SK-N-SH treated with all-trans-retinoic acid at 6 μM for 48 hours (cell line): ENCODE results near the gene ALPG.
"Not testable (repeated sequence)": the region's sequence is repeated elsewhere in the genome, so short reads cannot be mapped to it uniquely, and the experiment has no call there.

Source experiments
- ATAC-seq: fragments of 200-7000 bp; cut with Tn5 transposase; 3 replicates; pipeline ENCODE4 v1.9.1; 2020; ENCODE audit warnings: mild to moderate bottlenecking, moderate library complexity
- ARNTL ChIP-seq: fragments of 450-650 bp; formaldehyde crosslinking; IDR thresholded peaks from 2 replicates; pipeline ENCODE4 v1.5.0; 2020; ENCODE audit warnings: low read depth, mild to moderate bottlenecking, moderate library complexity, borderline replicate concordance
- BACH2 ChIP-seq: fragments of 250-450 bp; sonication (Bioruptor Pico); IDR thresholded peaks from 2 replicates; pipeline ENCODE4 v1.9.0; 2021; ENCODE audit warnings: mild to moderate bottlenecking, borderline replicate concordance
- CSDC2 ChIP-seq: fragments of 250-450 bp; sonication (Bioruptor Pico); IDR thresholded peaks from 2 replicates; pipeline ENCODE4 v1.5.0; 2020; ENCODE audit warnings: mild to moderate bottlenecking, moderate library complexity
- ESRRG ChIP-seq: fragments of 250-450 bp; sonication (Bioruptor Pico); IDR thresholded peaks from 2 replicates; pipeline ENCODE4 v1.6.1; 2021; ENCODE audit warnings: mild to moderate bottlenecking
- GLIS3 ChIP-seq: fragments of 250-450 bp; sonication (Bioruptor Pico); IDR thresholded peaks from 2 replicates; pipeline ENCODE4 v1.5.0; 2020; ENCODE audit warnings: mild to moderate bottlenecking, moderate library complexity
- ISL1 ChIP-seq: fragments of 250-450 bp; sonication (Bioruptor Pico); IDR thresholded peaks from 2 replicates; pipeline ENCODE4 v2.1.2; 2022; ENCODE audit warnings: mild to moderate bottlenecking, moderate library complexity
- RARB ChIP-seq: fragments of 250-450 bp; sonication (Bioruptor Pico); IDR thresholded peaks from 2 replicates; pipeline ENCODE4 v1.8.0; 2021; ENCODE audit warnings: mild to moderate bottlenecking, moderate library complexity
- SNAI2 ChIP-seq: fragments of 250-450 bp; sonication (Bioruptor Pico); IDR thresholded peaks from 2 replicates; pipeline ENCODE4 v1.5.0; 2020; ENCODE audit warnings: mild to moderate bottlenecking, moderate library complexity
- TCF4 ChIP-seq: fragments of 250-450 bp; sonication (Bioruptor Pico); IDR thresholded peaks from 2 replicates; pipeline ENCODE4 v1.8.0; 2021; ENCODE audit warnings: mild to moderate bottlenecking, moderate library complexity, borderline replicate concordance
- TOX ChIP-seq: fragments of 250-450 bp; sonication (Bioruptor Pico); IDR thresholded peaks from 2 replicates; pipeline ENCODE4 v1.8.0; 2021; ENCODE audit warnings: mild to moderate bottlenecking, moderate library complexity, borderline replicate concordance
- ZC3H10 ChIP-seq: fragments of 250-450 bp; sonication (Bioruptor Pico); IDR thresholded peaks from 2 replicates; pipeline ENCODE4 v1.5.1; 2021; ENCODE audit warnings: mild to moderate bottlenecking, moderate library complexity
- ZFP30 ChIP-seq: fragments of 450-650 bp; formaldehyde crosslinking; IDR thresholded peaks from 2 replicates; pipeline ENCODE4 v1.5.0; 2022; ENCODE audit warnings: mild to moderate bottlenecking, moderate library complexity
- ZNF565 ChIP-seq: fragments of 450-650 bp; formaldehyde crosslinking; conservative IDR thresholded peaks from 2 replicates; pipeline ENCODE4 v1.5.0; 2020; ENCODE audit warnings: low read depth, mild to moderate bottlenecking, moderate library complexity
- ZNF70 ChIP-seq: fragments of 450-650 bp; formaldehyde crosslinking; IDR thresholded peaks from 2 replicates; pipeline ENCODE4 v1.5.0; 2020; ENCODE audit warnings: mild to moderate bottlenecking, moderate library complexity
- TF ChIP-seq, protein P1 (sequence below): fragments of 250-450 bp; sonication (Bioruptor Pico); IDR thresholded peaks from 2 replicates; pipeline ENCODE4 v1.5.0; 2020; ENCODE audit warnings: mild to moderate bottlenecking, moderate library complexity
- TF ChIP-seq, protein P2 (sequence below): fragments of 250-450 bp; sonication (Bioruptor Pico); IDR thresholded peaks from 2 replicates; pipeline ENCODE4 v1.8.0; 2020; ENCODE audit warnings: mild to moderate bottlenecking, moderate library complexity, borderline replicate concordance
- TF ChIP-seq, protein P3 (sequence below): fragments of 250-450 bp; sonication (Bioruptor Pico); IDR thresholded peaks from 2 replicates; pipeline ENCODE4 v1.5.1; 2020; ENCODE audit warnings: low read depth, mild to moderate bottlenecking, moderate library complexity
- TF ChIP-seq, protein P4 (sequence below): fragments of 250-450 bp; sonication (Bioruptor Pico); IDR thresholded peaks from 2 replicates; pipeline ENCODE4 v1.8.0; 2021; ENCODE audit warnings: low read depth, mild to moderate bottlenecking, moderate library complexity, borderline replicate concordance

Gene ALPG

DNA sequence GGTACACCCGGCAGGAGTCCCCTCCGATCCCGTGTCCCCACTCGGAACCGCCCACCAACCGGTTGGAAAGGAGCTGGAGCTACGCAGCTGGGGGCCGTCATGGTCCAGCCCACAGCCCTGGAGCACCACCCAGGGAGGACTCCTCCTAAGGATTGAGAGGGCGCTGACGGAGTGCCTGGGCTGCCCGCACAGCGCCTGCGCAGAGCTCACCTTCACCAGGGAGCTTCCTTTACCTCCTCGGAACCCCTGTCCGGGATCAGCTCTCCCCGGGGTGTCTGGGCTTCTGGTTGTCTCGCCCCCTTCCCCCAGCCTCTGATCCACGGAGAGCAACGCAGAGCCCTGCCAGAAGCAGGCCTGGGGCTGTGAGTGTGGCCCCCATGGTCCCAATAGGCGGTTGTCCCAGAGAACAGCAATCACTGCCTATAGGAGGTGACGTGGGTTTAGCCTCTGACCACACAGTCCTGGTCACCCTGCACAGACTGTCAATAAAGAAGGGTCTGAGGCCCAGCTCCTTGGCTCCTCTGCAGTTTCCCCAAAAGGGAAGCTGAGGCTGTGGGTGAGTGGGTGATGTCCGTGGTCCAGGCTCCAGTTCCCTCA, 14.6 kb downstream of the ALPG start:
- TF ChIP-seq ZNF565 (CRISPR knock-in tag) (no peak), BACH2 (CRISPR knock-in tag) (no peak), TOX (CRISPR knock-in tag) (no peak), ISL1 (no peak), TCF4 (no peak), RARB (CRISPR knock-in tag) (no peak), ZNF70 (CRISPR knock-in tag) (no peak), ESRRG (CRISPR knock-in tag) (no peak)
- TF ChIP-seq, protein P1, sequence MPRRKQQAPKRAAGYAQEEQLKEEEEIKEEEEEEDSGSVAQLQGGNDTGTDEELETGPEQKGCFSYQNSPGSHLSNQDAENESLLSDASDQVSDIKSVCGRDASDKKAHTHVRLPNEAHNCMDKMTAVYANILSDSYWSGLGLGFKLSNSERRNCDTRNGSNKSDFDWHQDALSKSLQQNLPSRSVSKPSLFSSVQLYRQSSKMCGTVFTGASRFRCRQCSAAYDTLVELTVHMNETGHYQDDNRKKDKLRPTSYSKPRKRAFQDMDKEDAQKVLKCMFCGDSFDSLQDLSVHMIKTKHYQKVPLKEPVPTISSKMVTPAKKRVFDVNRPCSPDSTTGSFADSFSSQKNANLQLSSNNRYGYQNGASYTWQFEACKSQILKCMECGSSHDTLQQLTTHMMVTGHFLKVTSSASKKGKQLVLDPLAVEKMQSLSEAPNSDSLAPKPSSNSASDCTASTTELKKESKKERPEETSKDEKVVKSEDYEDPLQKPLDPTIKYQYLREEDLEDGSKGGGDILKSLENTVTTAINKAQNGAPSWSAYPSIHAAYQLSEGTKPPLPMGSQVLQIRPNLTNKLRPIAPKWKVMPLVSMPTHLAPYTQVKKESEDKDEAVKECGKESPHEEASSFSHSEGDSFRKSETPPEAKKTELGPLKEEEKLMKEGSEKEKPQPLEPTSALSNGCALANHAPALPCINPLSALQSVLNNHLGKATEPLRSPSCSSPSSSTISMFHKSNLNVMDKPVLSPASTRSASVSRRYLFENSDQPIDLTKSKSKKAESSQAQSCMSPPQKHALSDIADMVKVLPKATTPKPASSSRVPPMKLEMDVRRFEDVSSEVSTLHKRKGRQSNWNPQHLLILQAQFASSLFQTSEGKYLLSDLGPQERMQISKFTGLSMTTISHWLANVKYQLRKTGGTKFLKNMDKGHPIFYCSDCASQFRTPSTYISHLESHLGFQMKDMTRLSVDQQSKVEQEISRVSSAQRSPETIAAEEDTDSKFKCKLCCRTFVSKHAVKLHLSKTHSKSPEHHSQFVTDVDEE: no peak
- TF ChIP-seq, protein P2, sequence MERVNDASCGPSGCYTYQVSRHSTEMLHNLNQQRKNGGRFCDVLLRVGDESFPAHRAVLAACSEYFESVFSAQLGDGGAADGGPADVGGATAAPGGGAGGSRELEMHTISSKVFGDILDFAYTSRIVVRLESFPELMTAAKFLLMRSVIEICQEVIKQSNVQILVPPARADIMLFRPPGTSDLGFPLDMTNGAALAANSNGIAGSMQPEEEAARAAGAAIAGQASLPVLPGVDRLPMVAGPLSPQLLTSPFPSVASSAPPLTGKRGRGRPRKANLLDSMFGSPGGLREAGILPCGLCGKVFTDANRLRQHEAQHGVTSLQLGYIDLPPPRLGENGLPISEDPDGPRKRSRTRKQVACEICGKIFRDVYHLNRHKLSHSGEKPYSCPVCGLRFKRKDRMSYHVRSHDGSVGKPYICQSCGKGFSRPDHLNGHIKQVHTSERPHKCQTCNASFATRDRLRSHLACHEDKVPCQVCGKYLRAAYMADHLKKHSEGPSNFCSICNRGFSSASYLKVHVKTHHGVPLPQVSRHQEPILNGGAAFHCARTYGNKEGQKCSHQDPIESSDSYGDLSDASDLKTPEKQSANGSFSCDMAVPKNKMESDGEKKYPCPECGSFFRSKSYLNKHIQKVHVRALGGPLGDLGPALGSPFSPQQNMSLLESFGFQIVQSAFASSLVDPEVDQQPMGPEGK (CRISPR knock-in tag): no peak
- TF ChIP-seq, protein P3, sequence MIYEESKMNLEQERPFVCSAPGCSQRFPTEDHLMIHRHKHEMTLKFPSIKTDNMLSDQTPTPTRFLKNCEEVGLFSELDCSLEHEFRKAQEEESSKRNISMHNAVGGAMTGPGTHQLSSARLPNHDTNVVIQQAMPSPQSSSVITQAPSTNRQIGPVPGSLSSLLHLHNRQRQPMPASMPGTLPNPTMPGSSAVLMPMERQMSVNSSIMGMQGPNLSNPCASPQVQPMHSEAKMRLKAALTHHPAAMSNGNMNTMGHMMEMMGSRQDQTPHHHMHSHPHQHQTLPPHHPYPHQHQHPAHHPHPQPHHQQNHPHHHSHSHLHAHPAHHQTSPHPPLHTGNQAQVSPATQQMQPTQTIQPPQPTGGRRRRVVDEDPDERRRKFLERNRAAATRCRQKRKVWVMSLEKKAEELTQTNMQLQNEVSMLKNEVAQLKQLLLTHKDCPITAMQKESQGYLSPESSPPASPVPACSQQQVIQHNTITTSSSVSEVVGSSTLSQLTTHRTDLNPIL (CRISPR knock-in tag): no peak
- no peak for ATAC-seq

DNA sequence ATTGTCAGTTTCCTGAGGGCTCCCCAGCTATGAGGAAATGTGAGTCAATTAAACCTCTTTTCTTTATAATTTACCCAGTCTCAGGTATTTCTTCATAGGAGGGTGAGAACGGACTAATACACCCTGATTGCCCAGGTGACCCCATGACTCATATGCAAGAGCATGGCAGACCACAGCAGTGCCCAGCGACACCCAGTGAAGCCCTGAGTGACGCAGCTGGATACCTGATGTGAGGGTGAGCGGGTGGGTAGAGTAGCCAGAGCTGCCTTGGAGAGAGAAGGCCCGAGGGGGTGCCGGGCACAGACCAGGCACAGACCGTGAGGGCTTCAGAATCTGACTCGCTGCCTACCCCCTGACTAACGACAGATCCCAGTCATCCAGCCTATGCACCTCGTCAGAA, 15.4 kb downstream of the ALPG start:
- ATAC-seq: no peak

DNA sequence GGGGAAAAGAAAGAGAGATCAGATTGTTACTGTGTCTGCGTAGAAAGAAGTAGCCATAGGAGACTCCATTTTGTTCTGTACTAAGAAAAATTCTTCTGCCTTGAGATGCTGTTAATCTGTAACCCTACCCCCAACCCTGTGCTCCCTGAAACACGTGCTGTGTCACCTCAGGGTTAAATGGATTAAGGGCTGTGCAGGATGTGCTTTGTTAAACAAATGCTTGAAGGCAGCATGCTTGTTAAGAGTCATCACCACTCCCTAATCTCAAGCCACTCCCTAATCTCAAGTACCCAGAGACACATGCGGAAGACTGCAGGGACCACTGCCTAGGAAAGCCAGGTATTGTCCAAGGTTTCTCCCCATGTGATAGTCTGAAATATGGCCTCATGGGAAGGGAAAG, 16.4 kb downstream of the ALPG start:
- ATAC-seq: not testable (repeated sequence)

More for the DNA sequence above, 15.4 kb downstream of the ALPG start:
- TF ChIP-seq ZNF70 (CRISPR knock-in tag): no peak

DNA sequence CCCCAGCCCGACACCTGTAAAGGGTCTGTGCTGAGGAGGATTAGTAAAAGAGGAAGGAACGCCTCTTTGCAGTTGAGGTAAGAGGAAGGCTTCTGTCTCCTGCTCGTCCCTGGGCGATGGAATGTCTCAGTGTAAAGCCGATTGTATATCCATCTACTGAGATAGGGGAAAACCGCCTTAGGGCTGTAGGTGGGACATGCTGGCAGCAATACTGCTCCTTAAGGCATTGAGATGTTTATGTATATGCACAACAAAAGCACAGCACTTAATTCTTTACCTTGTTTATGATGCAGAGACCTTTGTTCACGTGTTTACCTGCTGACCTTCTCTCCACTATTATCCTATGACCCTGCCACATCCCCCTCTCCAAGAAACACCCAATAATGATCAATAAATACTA, 16.8 kb downstream of the ALPG start:
- not testable (repeated sequence) for ATAC-seq

DNA sequence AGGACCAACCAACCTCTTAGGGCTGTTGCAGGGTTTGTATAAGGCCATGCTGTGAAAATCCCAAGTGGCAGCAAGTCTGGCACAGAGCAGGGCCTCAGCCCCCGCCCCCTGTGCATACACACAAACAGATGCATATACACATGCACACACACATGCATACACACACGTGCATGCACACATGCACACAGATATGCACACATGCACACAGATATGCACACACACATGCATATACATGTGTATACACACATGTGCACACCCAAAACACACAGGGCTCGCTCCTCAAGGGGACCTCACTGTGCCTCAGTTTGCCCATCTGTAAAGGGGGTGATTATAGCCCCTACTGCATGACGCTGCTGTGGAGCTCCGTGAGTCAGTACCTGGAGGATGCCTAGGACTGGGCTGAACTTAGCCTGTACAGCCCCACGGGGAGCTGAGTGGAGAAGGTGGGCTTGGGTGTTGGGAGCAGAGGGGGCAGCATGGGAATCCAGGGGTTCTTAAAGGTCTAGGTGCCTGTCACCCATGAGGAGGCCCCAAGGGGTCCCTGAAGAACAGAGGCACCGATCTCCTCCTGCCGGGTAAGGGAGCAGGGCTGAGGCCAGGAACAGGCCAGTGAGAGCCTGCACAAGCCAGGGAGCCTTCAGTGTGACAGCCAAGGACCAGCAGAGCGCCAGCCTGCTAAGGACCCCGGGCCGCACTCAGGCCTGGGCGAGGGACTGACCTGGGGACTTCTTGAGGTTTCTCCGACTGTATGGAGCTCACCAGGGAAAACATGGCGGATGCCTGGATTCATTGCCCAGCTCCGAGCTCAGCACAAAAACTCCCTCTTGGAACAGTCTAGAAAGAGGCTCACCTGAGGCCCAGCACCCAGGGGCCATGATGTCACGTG, 25.3 kb downstream of the ALPG start:
- TF ChIP-seq, protein P2 (CRISPR knock-in tag): no peak
- no peak for TF ChIP-seq SNAI2 (CRISPR knock-in tag)
- TF ChIP-seq CSDC2 (CRISPR knock-in tag): no peak
- TF ChIP-seq ESRRG (CRISPR knock-in tag): no peak
- TF ChIP-seq ARNTL (CRISPR knock-in tag): no peak
- no peak for TF ChIP-seq ISL1
- TF ChIP-seq ZC3H10 (CRISPR knock-in tag): no peak
- no peak for TF ChIP-seq ZNF70 (CRISPR knock-in tag)
- TF ChIP-seq, protein P3 (CRISPR knock-in tag): no peak
- TF ChIP-seq ZNF565 (CRISPR knock-in tag): no peak
- TF ChIP-seq, protein P4, sequence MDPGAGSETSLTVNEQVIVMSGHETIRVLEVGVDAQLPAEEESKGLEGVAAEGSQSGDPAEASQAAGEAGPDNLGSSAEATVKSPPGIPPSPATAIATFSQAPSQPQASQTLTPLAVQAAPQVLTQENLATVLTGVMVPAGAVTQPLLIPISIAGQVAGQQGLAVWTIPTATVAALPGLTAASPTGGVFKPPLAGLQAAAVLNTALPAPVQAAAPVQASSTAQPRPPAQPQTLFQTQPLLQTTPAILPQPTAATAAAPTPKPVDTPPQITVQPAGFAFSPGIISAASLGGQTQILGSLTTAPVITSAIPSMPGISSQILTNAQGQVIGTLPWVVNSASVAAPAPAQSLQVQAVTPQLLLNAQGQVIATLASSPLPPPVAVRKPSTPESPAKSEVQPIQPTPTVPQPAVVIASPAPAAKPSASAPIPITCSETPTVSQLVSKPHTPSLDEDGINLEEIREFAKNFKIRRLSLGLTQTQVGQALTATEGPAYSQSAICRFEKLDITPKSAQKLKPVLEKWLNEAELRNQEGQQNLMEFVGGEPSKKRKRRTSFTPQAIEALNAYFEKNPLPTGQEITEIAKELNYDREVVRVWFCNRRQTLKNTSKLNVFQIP (CRISPR knock-in tag): no peak
- TF ChIP-seq GLIS3: no peak
- no peak for TF ChIP-seq TOX (CRISPR knock-in tag)
- TF ChIP-seq ZFP30 (CRISPR knock-in tag): no peak
- ATAC-seq: no peak
